IPS-11a (cell line): ENCODE results near the gene MND1.
"Not testable (repeated sequence)": the region's sequence is repeated elsewhere in the genome, so short reads cannot be mapped to it uniquely, and the experiment has no call there.

Source experiments
- H3K4me3 ChIP-seq: one replicate; pipeline ENCODE4 v1.5.1; 2013; ENCODE audit warnings: low read depth, low read length, control low read depth

The MND1 gene

GRCh38 chr4:153401501-153401900 is 57.0 kb downstream of the MND1 start:
- H3K4me3 ChIP-seq: no peak overlapping the region

GRCh38 chr4:153402366-153402765 is 57.9 kb downstream of the MND1 start:
- no peak overlapping the region for H3K4me3 ChIP-seq

GRCh38 chr4:153403726-153404125 is 59.2 kb downstream of the MND1 start:
- H3K4me3 ChIP-seq: no peak overlapping the region

GRCh38 chr4:153407906-153408305 is 63.4 kb downstream of the MND1 start:
- no peak overlapping the region for H3K4me3 ChIP-seq

- H3K4me3 ChIP-seq: no peak overlapping the region
Observed at GRCh38 chr4:153408932-153409331, 64.4 kb downstream of the MND1 start.

- H3K4me3 ChIP-seq: no peak overlapping the region
Observed at GRCh38 chr4:153409412-153409811, 64.9 kb downstream of the MND1 start.

- no peak overlapping the region for H3K4me3 ChIP-seq
Observed at GRCh38 chr4:153409924-153410501, 65.5 kb downstream of the MND1 start.

- H3K4me3 ChIP-seq: no peak overlapping the region
Observed at GRCh38 chr4:153413842-153414241, 69.4 kb downstream of the MND1 start.

GRCh38 chr4:153416456-153416855 is 72.0 kb downstream of the MND1 start:
- not testable (repeated sequence) for H3K4me3 ChIP-seq

GRCh38 chr4:153418121-153418520 is 73.6 kb downstream of the MND1 start:
- H3K4me3 ChIP-seq: no peak overlapping the region

GRCh38 chr4:153418558-153418957 is 74.1 kb downstream of the MND1 start:
- no peak overlapping the region for H3K4me3 ChIP-seq

- no peak overlapping the region for H3K4me3 ChIP-seq
Observed at GRCh38 chr4:153419029-153419428, 74.5 kb downstream of the MND1 start.

- no peak overlapping the region for H3K4me3 ChIP-seq
Observed at GRCh38 chr4:153419673-153420278, 75.3 kb downstream of the MND1 start.

- H3K4me3 ChIP-seq: no peak overlapping the region
Observed at GRCh38 chr4:153420361-153420760, 75.9 kb downstream of the MND1 start.

- H3K4me3 ChIP-seq: no peak overlapping the region
Observed at GRCh38 chr4:153421941-153422340, 77.5 kb downstream of the MND1 start.

- no peak overlapping the region for H3K4me3 ChIP-seq
Observed at GRCh38 chr4:153426207-153426885, 81.9 kb downstream of the MND1 start.

- no peak overlapping the region for H3K4me3 ChIP-seq
Observed at GRCh38 chr4:153427363-153428071, 83.0 kb downstream of the MND1 start.

GRCh38 chr4:153428941-153429475 is 84.5 kb downstream of the MND1 start:
- no peak overlapping the region for H3K4me3 ChIP-seq

- H3K4me3 ChIP-seq: no peak overlapping the region
Observed at GRCh38 chr4:153432965-153433753, 88.7 kb downstream of the MND1 start.

GRCh38 chr4:153433754-153434105 is 89.2 kb downstream of the MND1 start:
- H3K4me3 ChIP-seq: no peak overlapping the region

GRCh38 chr4:153434190-153434589 is 89.7 kb downstream of the MND1 start:
- H3K4me3 ChIP-seq: no peak overlapping the region
